ENCODE results near the gene LGALS9.

GRCh38 chr17:27671591-27671910 is 40.6 kb downstream of the LGALS9 start:
- TF ChIP-seq, protein P1, sequence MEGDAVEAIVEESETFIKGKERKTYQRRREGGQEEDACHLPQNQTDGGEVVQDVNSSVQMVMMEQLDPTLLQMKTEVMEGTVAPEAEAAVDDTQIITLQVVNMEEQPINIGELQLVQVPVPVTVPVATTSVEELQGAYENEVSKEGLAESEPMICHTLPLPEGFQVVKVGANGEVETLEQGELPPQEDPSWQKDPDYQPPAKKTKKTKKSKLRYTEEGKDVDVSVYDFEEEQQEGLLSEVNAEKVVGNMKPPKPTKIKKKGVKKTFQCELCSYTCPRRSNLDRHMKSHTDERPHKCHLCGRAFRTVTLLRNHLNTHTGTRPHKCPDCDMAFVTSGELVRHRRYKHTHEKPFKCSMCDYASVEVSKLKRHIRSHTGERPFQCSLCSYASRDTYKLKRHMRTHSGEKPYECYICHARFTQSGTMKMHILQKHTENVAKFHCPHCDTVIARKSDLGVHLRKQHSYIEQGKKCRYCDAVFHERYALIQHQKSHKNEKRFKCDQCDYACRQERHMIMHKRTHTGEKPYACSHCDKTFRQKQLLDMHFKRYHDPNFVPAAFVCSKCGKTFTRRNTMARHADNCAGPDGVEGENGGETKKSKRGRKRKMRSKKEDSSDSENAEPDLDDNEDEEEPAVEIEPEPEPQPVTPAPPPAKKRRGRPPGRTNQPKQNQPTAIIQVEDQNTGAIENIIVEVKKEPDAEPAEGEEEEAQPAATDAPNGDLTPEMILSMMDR (conservative IDR thresholded peaks at IDR 0.05 in 1 of 2, IDR thresholded peaks at IDR 0.05 in 1 of 2; ENCODE audit: low read depth in 1 of 2, low read length in 2 of 2), result no peak
- TF ChIP-seq EZH2 (IDR thresholded peaks at IDR 0.05; ENCODE audit: low read length, missing control alignments), result no peak
